GM21515 (cell line): ENCODE results near the gene NFASC.

Experiments
- ATAC-seq: cut with Tn5 transposase; IDR thresholded peaks from one replicate; pipeline ENCODE4 v1.9.1; 2021; ENCODE audit not compliant: unreplicated experiment

Gene NFASC

DNA sequence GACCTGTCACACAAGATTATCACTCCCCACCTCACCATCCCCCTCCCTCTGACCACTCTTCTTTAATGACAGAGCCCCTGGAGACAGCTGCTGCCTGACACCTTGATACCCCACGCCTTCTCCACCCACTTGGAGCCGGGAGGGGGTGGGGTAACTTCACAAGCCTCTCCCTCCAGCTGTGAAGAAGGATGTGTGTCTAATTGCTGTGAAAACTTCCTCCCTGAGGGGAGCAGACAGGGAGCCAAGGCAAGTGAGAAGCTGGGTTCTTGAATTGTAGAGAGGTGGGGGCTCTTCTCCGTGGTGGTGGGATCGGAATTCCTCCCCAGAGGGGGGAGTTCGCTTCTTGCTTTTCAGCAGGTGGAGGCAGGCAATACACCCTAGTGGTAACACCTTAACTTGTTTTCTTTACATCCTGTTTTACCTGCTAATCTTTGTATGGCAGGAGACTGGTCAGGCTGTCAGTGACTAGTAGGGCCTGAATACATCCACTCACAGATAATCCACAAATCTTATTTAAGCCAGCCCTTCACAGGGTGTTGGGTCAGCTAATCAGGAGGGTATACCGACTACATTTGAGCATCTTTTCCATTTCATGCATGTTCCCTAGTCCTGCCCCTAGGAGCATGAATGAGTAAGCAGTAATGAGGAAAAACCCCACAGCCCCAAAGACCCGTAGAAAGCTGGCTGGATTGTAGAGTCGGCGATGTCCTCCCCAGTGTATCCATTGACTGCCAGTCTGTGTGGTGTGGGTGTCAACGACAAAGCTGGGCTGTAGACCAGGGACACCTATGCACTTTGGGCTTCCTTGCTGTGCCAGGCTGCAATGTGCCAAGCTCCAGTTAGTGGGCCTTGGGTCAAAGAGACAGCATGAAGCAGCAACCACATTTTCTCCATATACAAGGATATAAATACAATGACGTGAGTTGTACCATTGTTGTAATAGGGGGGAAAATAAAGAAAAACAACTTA, 57.3 kb downstream of the NFASC start:
- ATAC-seq = no peak

DNA sequence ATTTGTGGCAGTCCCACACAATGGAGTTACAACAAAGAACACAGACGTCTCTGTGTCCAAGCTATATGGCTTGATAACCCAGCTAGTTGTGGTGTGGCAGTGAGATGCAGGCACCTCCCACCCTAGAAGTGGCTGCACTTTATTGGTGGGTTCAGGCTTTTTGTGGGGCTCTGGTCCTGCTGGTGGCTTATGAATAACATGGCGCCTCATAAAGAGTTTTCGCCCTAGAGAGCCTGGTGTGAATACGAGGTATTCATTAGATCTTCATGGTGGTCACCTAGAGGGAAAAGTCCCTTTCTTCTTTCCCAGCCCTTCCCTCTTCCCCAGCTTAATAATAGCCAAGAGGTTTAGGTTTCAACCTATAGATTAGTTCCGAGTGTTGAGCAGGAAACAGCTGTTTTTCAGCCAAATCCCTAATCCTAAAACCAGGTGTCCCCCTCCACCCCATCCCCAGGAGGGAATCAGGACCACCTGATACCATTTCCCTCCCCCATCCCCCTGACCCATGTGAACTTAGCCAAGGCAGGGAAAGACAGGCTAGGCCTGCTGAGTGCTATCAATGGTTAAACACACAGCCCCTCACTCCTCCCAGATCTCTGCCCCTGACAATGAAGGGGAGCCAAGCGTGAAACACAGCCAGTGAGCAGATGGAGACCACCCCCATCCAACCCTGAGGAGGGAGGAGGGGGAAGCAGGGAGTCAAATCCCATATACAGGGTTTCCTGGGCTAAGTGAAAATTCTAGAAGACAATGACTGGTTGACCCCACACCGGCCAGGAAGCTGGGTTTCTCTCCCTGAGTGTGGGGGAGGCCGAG, 58.2 kb downstream of the NFASC start:
- ATAC-seq = no peak

DNA sequence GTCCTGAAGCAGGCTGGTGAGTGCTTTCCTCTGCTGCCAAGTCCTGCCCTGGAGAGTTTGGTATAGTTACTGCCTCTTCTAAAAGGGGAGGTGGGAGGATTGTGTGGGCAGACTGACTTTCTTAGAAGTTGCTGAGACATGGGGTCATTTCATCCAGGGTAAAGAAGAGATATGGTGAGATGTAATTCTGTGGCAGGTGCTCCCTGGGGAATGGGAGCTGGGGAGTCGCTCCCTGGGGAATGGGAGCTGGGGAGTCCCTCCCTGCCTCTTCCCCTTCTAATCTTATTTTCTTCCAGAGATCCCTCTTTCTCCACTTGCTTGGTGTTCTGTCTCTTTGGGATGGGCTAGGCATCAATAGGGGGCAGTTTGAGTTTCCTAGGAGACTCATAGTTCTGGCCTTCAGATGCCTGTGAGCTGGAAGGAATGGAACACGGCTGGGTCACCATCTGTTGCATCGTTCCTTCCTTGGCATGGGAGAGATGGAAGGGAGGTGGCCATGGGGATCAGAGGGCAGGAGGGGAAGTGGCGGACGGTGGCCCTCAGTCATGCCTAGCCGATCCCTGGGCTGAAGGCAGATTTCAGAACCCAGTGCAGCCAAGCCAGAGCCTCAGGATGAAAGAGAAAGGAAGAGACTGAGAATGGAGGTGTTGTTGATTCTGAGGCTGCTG, 59.0 kb downstream of the NFASC start:
- ATAC-seq = no peak

DNA sequence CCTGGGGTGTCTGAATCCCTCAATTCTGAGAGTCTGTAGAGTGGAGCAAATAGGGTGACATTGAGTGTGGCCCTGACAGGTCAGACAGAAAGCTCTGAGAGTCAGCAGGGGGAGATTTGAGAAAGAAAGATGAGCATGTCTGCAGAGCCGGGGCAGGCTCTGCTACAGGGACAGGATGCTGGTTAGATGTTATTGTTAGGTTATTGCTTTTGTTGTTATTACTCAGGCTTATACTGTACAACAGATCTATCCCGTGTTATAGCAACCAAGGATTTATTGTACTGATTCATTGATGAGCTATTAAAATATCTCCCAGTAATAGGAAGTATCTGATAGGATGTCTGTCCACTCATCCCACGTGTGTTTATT, 59.5 kb downstream of the NFASC start:
- no peak for ATAC-seq

DNA sequence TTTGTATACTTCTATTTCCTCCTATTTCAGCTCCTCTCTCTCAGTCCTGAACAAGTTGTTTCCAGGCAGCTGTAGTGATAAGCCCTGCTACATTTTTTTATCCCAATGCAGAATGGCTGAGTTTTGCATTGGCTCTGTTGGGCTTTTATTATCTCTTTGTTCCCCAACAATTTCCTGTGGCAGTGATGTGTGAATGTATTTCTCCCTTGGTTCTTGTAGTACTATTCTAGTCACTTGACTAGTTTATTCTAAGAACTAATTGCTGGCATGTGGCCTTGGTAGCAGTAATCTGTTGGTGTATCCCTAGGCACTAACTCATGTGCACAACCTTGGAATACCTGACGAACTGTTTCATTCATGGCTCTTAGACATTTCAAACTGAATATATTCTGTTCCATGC, 60.7 kb downstream of the NFASC start:
- ATAC-seq = no peak

DNA sequence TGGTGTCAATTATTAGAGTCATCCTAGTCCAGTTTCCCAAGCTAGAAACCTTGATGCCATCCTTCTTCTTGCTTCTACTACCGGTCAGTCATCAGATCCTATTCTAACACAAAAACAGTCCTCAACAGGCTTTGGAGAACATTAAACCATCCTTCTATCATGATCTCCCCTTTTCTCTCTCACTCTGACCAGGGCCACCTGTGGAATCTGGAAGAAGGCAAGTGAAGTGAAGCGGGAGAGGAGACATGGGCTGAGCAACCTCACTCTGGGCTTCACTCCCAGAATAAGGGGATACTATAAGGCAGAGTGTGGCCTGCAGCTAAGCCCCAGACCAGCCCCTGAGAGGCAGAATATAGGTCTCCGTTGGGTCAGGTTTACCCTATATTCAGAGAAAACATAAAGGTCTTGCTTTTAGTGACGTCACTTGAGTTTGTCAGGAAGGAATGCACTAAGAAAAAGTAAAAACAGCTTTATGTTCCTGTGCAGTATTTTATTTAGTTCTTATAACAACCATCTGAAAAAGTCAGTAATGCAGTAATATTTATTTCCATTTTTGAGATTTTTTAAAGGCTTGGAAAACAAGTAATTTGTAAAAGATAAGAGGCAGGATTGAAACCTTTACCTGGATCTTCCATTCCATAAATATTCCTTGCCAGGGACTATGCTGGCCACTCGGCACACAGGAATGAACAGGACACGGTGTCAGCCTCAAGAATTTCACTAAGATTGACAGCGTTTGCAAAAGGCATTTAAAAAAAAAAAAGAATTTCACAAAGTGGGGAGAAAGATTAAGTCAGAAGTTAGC, 61.3 kb downstream of the NFASC start:
- ATAC-seq = no peak

DNA sequence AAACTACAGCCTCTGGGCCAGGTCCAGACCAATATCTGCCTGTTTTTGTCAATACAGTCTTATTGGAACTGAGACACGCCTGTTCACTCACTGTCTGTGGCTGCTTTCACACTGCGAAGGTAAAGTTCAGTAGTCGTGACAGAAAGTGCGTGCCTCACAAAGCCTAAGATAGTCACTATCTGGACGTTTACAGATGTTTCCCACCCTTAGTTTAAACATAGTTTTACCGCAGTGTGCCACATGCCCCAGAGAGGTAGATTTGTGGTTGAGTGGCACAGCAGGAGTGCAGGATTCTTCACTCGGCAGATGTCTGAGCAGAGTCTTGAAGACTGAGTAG, 61.9 kb downstream of the NFASC start:
- no peak for ATAC-seq

DNA sequence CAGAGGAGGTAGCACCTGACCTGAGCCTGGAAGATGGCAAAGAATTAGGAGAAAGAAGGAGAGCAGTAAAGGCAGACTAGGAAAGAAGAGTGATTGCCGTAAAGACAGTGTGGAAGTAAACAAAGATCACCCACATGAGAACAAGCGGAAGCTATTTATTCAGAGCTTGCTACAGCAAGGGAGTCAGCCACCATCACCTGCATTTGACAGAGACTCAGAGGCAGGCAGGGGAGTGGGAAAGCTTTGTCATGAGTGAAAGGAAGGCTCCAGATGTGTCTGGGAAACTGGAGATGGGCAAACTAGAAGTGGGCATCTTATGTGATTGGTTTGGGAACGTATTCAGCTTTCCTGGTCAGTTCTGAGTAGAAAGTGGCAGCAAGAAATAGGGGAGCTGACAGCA, 64.5 kb downstream of the NFASC start:
- ATAC-seq = no peak

DNA sequence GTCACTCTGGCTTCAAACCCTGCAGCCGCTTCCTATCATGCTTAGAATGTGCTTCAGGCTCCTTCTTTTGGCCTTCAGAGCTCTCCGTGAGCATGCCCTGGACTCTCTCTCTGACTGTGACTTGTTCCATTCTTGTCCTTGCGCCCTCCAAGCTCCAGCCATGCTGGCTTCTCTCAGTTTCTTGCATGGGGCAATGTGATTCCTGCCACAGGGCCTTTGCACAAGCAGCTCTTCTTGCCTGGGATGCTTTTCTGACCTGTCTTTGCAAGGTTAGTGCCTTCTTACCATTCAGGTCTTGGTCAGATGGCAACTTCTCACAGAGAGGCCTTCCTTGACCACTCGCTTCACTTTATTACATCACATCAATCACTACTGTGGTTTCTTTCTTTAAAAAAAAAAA, 66.1 kb downstream of the NFASC start:
- ATAC-seq = no peak

DNA sequence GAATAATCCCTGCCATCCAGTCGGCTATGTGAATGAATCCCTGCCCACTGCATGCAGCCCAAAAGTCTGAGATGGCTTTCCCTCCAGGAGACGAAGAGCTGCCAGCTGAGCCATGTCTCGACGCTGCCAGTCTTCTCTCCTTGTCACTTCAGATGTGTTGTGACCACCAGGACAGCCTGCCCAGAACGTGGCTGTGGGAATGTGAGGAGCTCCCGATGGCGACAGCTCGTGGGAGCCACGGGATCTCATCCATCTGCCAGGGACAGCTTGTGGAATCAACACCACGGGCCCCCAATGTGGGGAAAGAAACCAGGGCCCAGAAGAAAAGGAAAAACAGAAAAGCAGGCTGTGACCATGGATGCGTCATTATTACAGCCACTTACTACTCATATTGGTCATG, 67.2 kb downstream of the NFASC start:
- ATAC-seq = no peak

DNA sequence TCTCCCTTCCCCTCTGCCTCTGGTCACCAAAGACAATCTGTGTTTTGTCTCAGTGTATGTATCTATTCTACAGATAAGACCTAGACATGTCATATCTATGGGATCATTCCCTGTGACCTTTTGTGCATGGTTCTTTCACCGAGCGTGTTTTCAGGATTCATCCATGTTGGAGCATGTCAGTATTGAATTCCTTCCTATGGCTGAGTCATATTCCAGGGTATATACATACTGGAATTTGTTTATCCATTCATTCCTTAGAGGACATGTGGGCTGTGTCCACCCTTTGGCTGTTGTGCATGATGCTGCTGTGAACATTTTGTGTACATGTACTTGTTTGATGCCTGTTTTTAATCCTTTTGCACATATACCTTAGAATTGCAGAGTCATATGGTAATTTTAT, 69.9 kb downstream of the NFASC start:
- ATAC-seq = no peak

DNA sequence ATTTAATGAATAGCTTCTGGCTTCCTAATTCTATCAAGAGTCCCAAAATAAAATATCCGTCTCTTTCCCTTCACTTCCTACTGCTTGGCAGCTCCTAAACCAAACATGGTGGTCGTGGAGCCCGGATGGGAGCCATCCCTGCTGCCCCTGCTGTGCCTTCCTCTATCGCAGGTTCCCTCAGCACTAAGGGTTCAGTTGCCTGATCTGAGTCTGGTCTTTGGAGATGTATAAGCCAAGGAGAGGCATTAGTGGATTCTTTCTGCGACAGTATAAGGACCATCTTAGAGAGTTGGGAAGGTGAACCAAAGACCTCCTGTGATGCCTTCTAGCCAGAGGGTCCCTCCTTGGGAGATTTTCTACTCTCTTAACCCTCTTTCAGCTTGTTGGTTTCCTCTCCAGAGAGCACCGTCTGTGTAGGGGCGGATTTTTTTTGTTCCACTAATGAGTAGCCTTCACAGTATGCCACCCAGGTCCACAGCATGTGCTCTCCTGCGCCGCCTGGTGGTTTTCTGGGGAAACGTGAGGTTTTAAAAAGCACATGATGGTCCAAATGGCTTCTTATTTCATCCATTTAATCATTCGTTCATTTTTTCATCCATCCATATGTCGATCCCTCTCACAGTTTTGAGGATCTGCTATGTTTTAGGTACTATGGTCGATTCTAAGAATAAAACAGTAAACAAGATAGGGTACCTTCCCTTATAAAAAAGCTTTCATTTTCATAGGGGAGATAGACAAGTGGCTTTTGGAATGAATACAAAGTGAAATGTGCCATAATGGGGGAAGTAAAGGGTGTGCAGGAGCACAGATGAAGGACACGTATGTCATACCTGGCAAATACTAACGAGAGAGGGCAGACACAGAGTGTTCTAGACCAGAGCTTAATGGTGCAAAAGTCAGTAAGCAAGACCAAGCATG, 71.0 kb downstream of the NFASC start:
- ATAC-seq = no peak

DNA sequence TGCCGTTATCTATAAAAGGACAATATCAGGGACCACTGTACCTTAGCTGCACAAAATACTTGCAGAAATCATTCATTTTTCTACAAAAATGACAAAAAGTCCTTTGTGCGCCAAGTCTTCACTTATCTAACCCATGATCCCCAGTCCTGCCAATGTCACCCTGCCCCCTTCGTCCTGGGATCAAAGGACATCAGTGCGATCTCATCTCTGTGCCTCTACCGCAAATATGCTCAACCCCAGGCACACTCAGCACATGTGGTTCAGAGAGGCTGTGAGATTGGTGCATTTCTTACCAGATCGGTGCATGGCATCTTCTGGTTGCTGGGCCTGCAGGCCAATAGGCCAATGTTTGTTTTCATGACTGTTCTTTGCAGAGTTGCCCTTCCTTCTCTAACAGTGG, 72.8 kb downstream of the NFASC start:
- no peak for ATAC-seq

DNA sequence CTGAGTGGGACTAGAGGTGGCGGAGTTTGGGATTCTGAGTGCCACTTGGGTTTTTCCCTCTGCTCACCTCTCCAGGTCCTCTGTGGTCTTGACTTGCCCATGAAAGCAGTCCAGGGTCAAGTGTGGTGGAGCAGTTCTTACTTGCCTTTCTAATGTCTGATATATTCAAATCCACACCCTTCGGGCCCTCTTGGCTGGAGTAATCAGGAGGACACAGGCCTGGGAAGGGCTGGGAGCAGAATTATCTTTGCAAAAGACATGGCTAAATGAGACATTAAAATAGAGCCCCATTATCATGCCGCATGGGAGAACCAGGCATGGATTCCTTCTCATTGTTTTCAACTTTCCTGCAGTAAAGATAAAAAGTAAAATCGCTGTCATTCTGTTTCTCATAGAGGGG, 74.0 kb downstream of the NFASC start:
- no peak for ATAC-seq

DNA sequence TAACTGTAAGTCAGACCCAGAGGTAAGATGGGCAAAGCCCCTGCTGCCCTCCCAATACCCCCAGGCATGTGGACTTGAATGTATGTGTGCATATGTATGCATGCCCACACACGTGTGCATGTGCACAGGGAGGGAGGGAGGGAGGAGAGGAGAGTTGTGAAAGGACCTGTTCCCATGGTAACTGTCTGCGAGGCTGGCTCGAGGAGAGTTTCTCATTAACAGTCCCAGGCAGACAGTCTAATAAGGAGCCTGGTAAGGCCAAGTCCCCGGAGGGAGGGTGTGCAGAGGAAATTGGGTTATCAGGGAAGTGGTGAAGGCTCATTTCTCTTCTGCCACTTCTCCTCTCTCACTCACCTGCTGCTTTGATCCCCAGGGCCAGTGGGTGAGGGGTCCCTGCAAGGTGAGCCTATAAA, 74.9 kb downstream of the NFASC start:
- no peak for ATAC-seq

DNA sequence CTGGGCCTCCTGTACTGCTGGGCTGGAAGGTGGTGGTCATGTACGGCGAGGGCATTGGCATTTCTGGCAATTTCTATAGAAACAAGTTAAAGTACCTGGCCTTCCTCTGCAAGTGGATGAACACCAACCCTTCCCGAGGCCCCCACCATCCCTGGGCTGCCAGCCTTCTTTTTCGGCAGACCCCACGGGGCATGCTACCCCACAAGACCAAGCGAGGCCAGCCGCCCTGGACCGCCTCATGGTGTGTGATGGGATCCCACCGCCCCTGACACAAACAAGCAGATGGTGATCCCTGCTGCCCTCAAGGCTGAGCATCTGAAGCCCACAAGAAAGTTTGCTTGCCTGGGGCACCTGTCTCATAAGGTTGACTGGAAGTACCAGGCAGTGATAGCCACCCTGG, 76.0 kb downstream of the NFASC start:
- no peak for ATAC-seq

DNA sequence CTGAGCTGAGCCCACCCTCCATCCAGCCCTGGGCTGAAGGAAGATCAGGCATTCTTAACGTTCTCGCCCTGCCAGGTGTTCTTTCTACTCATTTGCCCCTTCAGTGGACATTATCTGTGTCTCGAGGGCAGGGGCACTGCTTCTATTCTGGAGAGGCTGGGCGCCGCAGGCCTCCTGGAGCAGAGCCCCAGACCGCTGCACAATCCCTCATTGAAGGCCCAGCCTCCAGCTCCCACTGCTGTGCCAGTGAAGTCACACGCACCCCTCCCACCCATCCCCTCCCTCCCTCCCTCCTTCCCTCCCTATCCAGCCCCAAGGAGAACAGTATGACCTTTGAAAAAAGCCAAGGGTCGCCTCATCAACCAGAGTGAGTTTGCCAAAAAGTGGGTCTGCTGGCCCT, 76.7 kb downstream of the NFASC start:
- no peak for ATAC-seq

DNA sequence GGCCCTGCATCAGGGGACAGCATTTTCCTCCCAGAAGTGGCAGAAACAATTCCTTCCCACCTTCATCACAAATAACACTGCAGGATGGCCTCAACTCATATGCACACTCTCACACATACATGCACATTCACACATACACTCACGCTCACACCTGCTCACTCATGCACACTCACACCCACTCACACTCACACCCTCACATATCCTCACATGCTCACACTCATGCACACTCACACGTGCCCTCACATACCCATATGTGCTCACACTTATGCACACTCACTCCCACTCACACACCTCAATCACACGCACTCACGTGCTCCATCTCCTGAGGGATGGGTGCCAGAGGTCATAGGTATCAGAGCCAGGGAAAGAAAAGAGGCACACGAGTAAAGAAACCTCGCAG, 77.1 kb downstream of the NFASC start:
- no peak for ATAC-seq

DNA sequence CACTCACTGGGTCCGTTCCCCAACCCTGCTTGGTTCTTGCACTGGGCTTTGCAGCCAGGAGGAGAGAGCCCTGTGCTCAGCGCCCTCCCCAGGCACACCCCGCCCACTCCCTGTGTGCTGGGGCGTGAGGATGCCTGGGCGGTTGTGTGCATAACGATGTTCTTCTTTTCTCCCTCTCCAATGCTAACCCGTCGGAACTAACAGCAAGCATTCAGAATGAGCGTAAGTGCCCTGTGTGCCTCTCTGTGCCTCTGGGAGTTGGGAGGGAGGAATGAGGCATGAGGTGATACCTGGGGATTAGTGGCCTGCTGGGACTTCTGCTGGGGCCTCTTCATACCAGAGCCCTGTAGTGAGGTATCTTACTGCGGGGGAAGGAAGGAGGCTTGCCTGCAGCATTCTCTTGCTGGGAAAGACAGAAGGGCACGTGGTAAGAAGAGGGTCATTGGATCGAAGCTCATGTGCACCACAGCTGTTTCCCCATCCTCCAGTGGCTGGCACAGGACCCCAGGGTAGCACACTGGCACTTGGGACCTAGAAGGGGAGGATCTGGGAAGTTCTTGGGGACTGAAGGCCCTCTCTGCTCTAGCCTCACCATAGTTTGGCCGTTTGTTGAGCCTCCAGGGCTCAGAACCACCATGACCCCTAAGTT, 79.8 kb downstream of the NFASC start:
- ATAC-seq = no peak
